H1 (cell line): ENCODE results near the gene AQP4. TPM values are rescaled to one million over a fixed set of nuclear protein-coding genes. Genes with fewer than 3 reads are reported as not detected.

Experiments used
- CTCF ChIA-PET: fragments of 300-600 bp; sonication (Branson Sonifier 250); formaldehyde crosslinking; loops from one replicate; lab custom pipeline; 2021; ENCODE audit not compliant: partially characterized antibody; lab: Charles Lee
- POLR2A ChIA-PET: fragments of 300-600 bp; sonication (Branson Sonifier 250); formaldehyde crosslinking; loops from one replicate; lab custom pipeline; 2021; ENCODE audit warnings: inconsistent platforms; ENCODE audit not compliant: partially characterized antibody; lab: Charles Lee
- DNase-seq, 2 experiments: peaks; one replicate each; pipeline versions ENCODE4 v3.0.0 to v3.0.0-alpha.2; 2010 to 2022; ENCODE audit warnings: low spot score in 2 of 2, low read depth in 1 of 2, mixed read lengths in 1 of 2
- FAIRE-seq: peaks from 2 replicates; lab custom pipeline; 2011; peaks lifted over from hg19 to GRCh38; lab: Jason Lieb, UNC
- H2AFZ ChIP-seq: 2 replicates; pipeline ENCODE4 v1.8.1; 2012; ENCODE audit warnings: low read length, inconsistent platforms
- H2AK5ac ChIP-seq: 2 replicates; pipeline ENCODE4 v1.6.1; 2013; ENCODE audit warnings: low read depth, low read length
- H2BK120ac ChIP-seq: replicated peaks from 2 replicates; pipeline ENCODE3; 2013; ENCODE audit warnings: low read depth, low read length, inconsistent platforms
- H2BK12ac ChIP-seq: 2 replicates; pipeline ENCODE4 v1.6.1; 2013; ENCODE audit warnings: low read depth, low read length
- H2BK15ac ChIP-seq: 2 replicates; pipeline ENCODE4 v1.6.1; 2013; ENCODE audit warnings: low read length
- H2BK20ac ChIP-seq: 2 replicates; pipeline ENCODE4 v1.6.1; 2013; ENCODE audit warnings: low read length
- H2BK5ac ChIP-seq: 2 replicates; pipeline ENCODE4 v1.6.1; 2013; ENCODE audit warnings: low read depth, low read length
- H3K14ac ChIP-seq: 2 replicates; pipeline ENCODE4 v1.6.1; 2013; ENCODE audit warnings: inconsistent platforms; ENCODE audit not compliant: insufficient read length
- H3K18ac ChIP-seq: 2 replicates; pipeline ENCODE4 v1.6.1; 2013; ENCODE audit warnings: low read length; ENCODE audit errors: extremely low read depth
- H3K23ac ChIP-seq: 2 replicates; pipeline ENCODE4 v1.6.1; 2013; ENCODE audit warnings: inconsistent platforms; ENCODE audit not compliant: insufficient read length
- H3K23me2 ChIP-seq: 2 replicates; pipeline ENCODE4 v1.6.1; 2013; ENCODE audit warnings: low read depth, low read length
- H3K27ac ChIP-seq: 2 replicates; pipeline ENCODE4 v1.6.1; 2011; ENCODE audit warnings: low read depth, low read length, inconsistent platforms
- H3K27me3 ChIP-seq, 4 experiments: replicated peaks in 1 of 4; 1 replicate in 1 of 4; 2 replicates in 3 of 4; pipeline versions ENCODE4 v1.6.1 to v1.8.1; 2011 to 2013; ENCODE audit warnings: low read length in 3 of 4, mild to moderate bottlenecking in 3 of 4, inconsistent platforms in 2 of 4, mixed read lengths in 2 of 4, moderate library complexity in 1 of 4; ENCODE audit not compliant: control insufficient read depth in 3 of 4, insufficient read depth in 3 of 4; ENCODE audit errors: extremely low read depth in 1 of 4
- H3K36me3 ChIP-seq, 4 experiments: 2 replicates each; pipeline versions ENCODE4 v1.6.1 to v1.8.1; 2011 to 2013; ENCODE audit warnings: mild to moderate bottlenecking in 4 of 4, low read length in 3 of 4, moderate library complexity in 2 of 4, control low read depth in 1 of 4, inconsistent platforms in 1 of 4; ENCODE audit not compliant: insufficient read depth in 4 of 4, control insufficient read depth in 2 of 4
- H3K4ac ChIP-seq: replicated peaks from 2 replicates; pipeline ENCODE3; 2013; ENCODE audit warnings: low read length, low read depth, mixed read lengths, inconsistent platforms; ENCODE audit not compliant: insufficient read length
- H3K4me1 ChIP-seq, 4 experiments: replicated peaks in 1 of 4; 1 replicate in 1 of 4; 2 replicates in 3 of 4; pipeline versions ENCODE4 v1.6.1 to v1.8.1; 2011 to 2013; ENCODE audit warnings: low read length in 3 of 4, inconsistent platforms in 2 of 4, mixed read lengths in 1 of 4; ENCODE audit not compliant: insufficient read depth in 4 of 4, control insufficient read depth in 3 of 4
- H3K4me2 ChIP-seq, 2 experiments: 2 replicates each; pipeline versions ENCODE4 v1.6.1 to v1.8.1; 2011 to 2013; ENCODE audit warnings: low read depth in 2 of 2, low read length in 2 of 2, control low read depth in 1 of 2, inconsistent platforms in 1 of 2, mild to moderate bottlenecking in 1 of 2; ENCODE audit not compliant: insufficient read depth in 1 of 2
- H3K4me3 ChIP-seq, 4 experiments: fragments of 200-600, 300-600 bp in 1 of 4; sonication (generic), shearing (Covaris generic), sonication (Bioruptor Twin) in 1 of 4; 2 replicates each; pipeline versions ENCODE4 v1.5.1 to v1.8.1; 2011 to 2016; ENCODE audit warnings: low read length in 4 of 4, low read depth in 3 of 4, control low read depth in 2 of 4, inconsistent platforms in 2 of 4, mild to moderate bottlenecking in 2 of 4, mixed read lengths in 1 of 4, moderate library complexity in 1 of 4; ENCODE audit not compliant: insufficient read depth in 2 of 4; ENCODE audit errors: extremely low read depth in 1 of 4
- H3K56ac ChIP-seq: replicated peaks from 2 replicates; pipeline ENCODE3; 2013; ENCODE audit warnings: low read depth, mild to moderate bottlenecking, mixed read lengths, low read length, inconsistent platforms; ENCODE audit not compliant: insufficient read length
- H3K79me1 ChIP-seq: 2 replicates; pipeline ENCODE4 v1.6.1; 2013; ENCODE audit warnings: low read depth, low read length, control low read depth
- H3K79me2 ChIP-seq, 2 experiments: 2 replicates each; pipeline versions ENCODE4 v1.6.1 to v1.8.1; 2012 to 2013; ENCODE audit warnings: low read length in 2 of 2, mild to moderate bottlenecking in 2 of 2, inconsistent platforms in 1 of 2; ENCODE audit not compliant: insufficient read depth in 2 of 2, control insufficient read depth in 1 of 2
- H3K9ac ChIP-seq, 4 experiments: replicated peaks in 1 of 4; 1 replicate in 1 of 4; 2 replicates in 3 of 4; pipeline versions ENCODE4 v1.6.1 to v1.8.1; 2011 to 2013; ENCODE audit warnings: low read depth in 3 of 4, low read length in 3 of 4, control low read depth in 2 of 4, mild to moderate bottlenecking in 2 of 4, moderate library complexity in 2 of 4, inconsistent platforms in 1 of 4; ENCODE audit errors: extremely low read depth in 1 of 4
- H3K9me3 ChIP-seq, 2 experiments: 2 replicates each; pipeline versions ENCODE4 v1.6.1 to v1.8.1; 2012 to 2013; ENCODE audit warnings: mild to moderate bottlenecking in 2 of 2, moderate library complexity in 2 of 2, control low read depth in 1 of 2, inconsistent platforms in 1 of 2, low read depth in 1 of 2, low read length in 1 of 2, mixed read lengths in 1 of 2; ENCODE audit not compliant: insufficient read depth in 2 of 2
- H4K20me1 ChIP-seq, 2 experiments: replicated peaks in 1 of 2; 2 replicates each; pipeline versions ENCODE3 to v1.8.1; 2011 to 2013; ENCODE audit warnings: inconsistent platforms in 2 of 2, low read length in 2 of 2, mild to moderate bottlenecking in 1 of 2; ENCODE audit not compliant: insufficient read depth in 2 of 2, control insufficient read depth in 1 of 2
- H4K5ac ChIP-seq: 2 replicates; pipeline ENCODE4 v1.6.1; 2013; ENCODE audit warnings: low read length, low read depth, mixed read lengths, inconsistent platforms; ENCODE audit not compliant: insufficient read length
- H4K8ac ChIP-seq: 2 replicates; pipeline ENCODE4 v1.8.0; 2013; ENCODE audit warnings: mild to moderate bottlenecking, moderate library complexity, low read length, inconsistent platforms; ENCODE audit not compliant: insufficient read depth; ENCODE audit errors: extremely low read depth
- H4K91ac ChIP-seq: replicated peaks from 2 replicates; pipeline ENCODE3; 2013; ENCODE audit warnings: low read length, mixed read lengths, inconsistent platforms; ENCODE audit not compliant: insufficient read length
- HDAC2 ChIP-seq, 2 experiments: fragments of 300-600 bp in 1 of 2; sonication (generic) in 1 of 2; IDR thresholded peaks; 2 replicates each; pipeline ENCODE4 v1.6.1; 2011 to 2012; ENCODE audit warnings: low read depth in 2 of 2, low read length in 2 of 2, mild to moderate bottlenecking in 2 of 2, moderate library complexity in 2 of 2, borderline replicate concordance in 1 of 2, inconsistent platforms in 1 of 2
- KDM4A ChIP-seq: IDR thresholded peaks from one replicate; pipeline ENCODE4 v1.7.1; 2012; ENCODE audit warnings: low read depth, mild to moderate bottlenecking, moderate library complexity, low read length, inconsistent platforms; ENCODE audit not compliant: severe bottlenecking
- MAFK ChIP-seq: IDR thresholded peaks from 2 replicates; pipeline ENCODE4 v1.6.1; 2012; ENCODE audit warnings: low read depth, mild to moderate bottlenecking, improper control_type of control experiment, low read length
- POLR2AphosphoS5 ChIP-seq: IDR thresholded peaks from 2 replicates; pipeline ENCODE4 v1.6.1; 2011; ENCODE audit warnings: low read depth, low read length
- SP2 ChIP-seq: IDR thresholded peaks from 2 replicates; pipeline ENCODE4 v1.6.1; 2012; ENCODE audit warnings: mild to moderate bottlenecking, low read length, inconsistent platforms
- WGBS, 2 experiments: shearing (Covaris generic) in 1 of 2; methylation state at CpG; one replicate each; pipeline versions ENCODE4 v1.1.6 to v1.1.7; 2013 to 2015; ENCODE audit warnings: low lambda C conversion rate in 2 of 2, mixed read lengths in 2 of 2, inconsistent platforms in 1 of 2, low coverage in 1 of 2, missing lambda C conversion rate in 1 of 2; ENCODE audit not compliant: insufficient replicate concordance in 2 of 2, insufficient coverage in 1 of 2, insufficient read length in 1 of 2; ENCODE audit errors: extremely low coverage in 1 of 2, missing lambda C conversion rate in 1 of 2; 5-methylcytosine and 5-hydroxymethylcytosine counted together
- polyA plus RNA-seq, 7 experiments: library from polyadenylated mRNA; depleted of rRNA in 3 of 7; stranded (reverse) in 5 of 7; unstranded in 2 of 7; fragments of >200 nt in 5 of 7; fragments of 200-250 nt in 2 of 7; gene quantifications; 1 replicate in 5 of 7; 2 replicates in 1 of 7; 4 replicates in 1 of 7; pipeline versions ENCODE4 v1.2.1 to v1.2.3, GENCODE V29; 2011 to 2013; ENCODE audit warnings: missing spikeins in 2 of 7, mixed read lengths in 2 of 7
- total RNA-seq: library from RNA; stranded (reverse); fragmentation: NEBNext Ultra II Directional; extraction: Animal tissue kit (Norgen Biotek cat#: 25700); gene quantifications from 2 replicates; pipeline ENCODE4 v1.2.1, GENCODE V29; 2021

The AQP4 gene
- total and polyA plus RNA-seq, 2 of the 8 experiments (the other 6 are each of a cell fraction or from before 2014, with no cell fraction given): 2.2 to 2.8 TPM

- no peak overlapping the region for H2BK12ac ChIP-seq
- H3K56ac ChIP-seq: no peak overlapping the region
- H3K18ac ChIP-seq: no peak overlapping the region
- no peak overlapping the region for H2AFZ ChIP-seq
- ChIA-PET CTCF (interaction anchor here (1.3 to 2.2 kb wide), 3 partner anchors 13 to 152 kb away, joined by 3 to 7 read pairs (median 4); no protein-coding TSS in a partner anchor), POLR2A (no interaction called here)
- H3K4me2 ChIP-seq: no peak overlapping the region
- no peak overlapping the region for H3K14ac ChIP-seq
- no peak overlapping the region for H2BK120ac ChIP-seq
- no peaks in the 10 kb centered on the region for H4K20me1 ChIP-seq
- no peak overlapping the region for H2BK20ac ChIP-seq
- TF ChIP-seq HDAC2 (IDR thresholded peaks at IDR 0.05; ENCODE audit: borderline replicate concordance in 1 of 2, low read depth in 2 of 2, low read length in 2 of 2): no peak
- TF ChIP-seq POLR2AphosphoS5: no peak
- TF ChIP-seq KDM4A: no peak
- no peak for TF ChIP-seq SP2
- TF ChIP-seq MAFK: no peak
- H3K9ac ChIP-seq: no peak overlapping the region
- no peak overlapping the region for H2BK15ac ChIP-seq
- H4K8ac ChIP-seq: no peak overlapping the region
- H3K27ac ChIP-seq: no peak overlapping the region
- no peak for FAIRE-seq
- H3K9me3 ChIP-seq: peaks cover 0 to 3% of the 10 kb centered on the region in 2 experiments; a peak in 1 of 4 replicates
- 88% methylated on average over 1 of the region's 1 CpG; no CpG with 5 or more reads in 1 of the 2 experiments for WGBS, 2 experiments
- no peaks in the 10 kb centered on the region for H3K27me3 ChIP-seq
- DNase-seq: no peak
- no peak overlapping the region for H3K4ac ChIP-seq
- no peak overlapping the region for H2BK5ac ChIP-seq
- no peaks in the 10 kb centered on the region for H3K4me1 ChIP-seq
- peaks cover 2% of the 10 kb centered on the region; the same call in 1 of the 2 replicates for H3K23me2 ChIP-seq
- H4K5ac ChIP-seq: no peak overlapping the region
- no peak overlapping the region for H3K23ac ChIP-seq
- no peaks in the 10 kb centered on the region for H3K79me2 ChIP-seq
- no peaks in the 10 kb centered on the region for H3K36me3 ChIP-seq
- H2AK5ac ChIP-seq: no peak overlapping the region
- no peak overlapping the region for H4K91ac ChIP-seq
- H3K79me1 ChIP-seq: no peaks in the 10 kb centered on the region
- H3K4me3 ChIP-seq: no peak overlapping the region
Observed at GRCh38 chr18:26843760-26844159, 21.7 kb downstream of the AQP4 start.
